ENCODE measurements around the gene POU3F3.

The POU3F3 gene

DNA sequence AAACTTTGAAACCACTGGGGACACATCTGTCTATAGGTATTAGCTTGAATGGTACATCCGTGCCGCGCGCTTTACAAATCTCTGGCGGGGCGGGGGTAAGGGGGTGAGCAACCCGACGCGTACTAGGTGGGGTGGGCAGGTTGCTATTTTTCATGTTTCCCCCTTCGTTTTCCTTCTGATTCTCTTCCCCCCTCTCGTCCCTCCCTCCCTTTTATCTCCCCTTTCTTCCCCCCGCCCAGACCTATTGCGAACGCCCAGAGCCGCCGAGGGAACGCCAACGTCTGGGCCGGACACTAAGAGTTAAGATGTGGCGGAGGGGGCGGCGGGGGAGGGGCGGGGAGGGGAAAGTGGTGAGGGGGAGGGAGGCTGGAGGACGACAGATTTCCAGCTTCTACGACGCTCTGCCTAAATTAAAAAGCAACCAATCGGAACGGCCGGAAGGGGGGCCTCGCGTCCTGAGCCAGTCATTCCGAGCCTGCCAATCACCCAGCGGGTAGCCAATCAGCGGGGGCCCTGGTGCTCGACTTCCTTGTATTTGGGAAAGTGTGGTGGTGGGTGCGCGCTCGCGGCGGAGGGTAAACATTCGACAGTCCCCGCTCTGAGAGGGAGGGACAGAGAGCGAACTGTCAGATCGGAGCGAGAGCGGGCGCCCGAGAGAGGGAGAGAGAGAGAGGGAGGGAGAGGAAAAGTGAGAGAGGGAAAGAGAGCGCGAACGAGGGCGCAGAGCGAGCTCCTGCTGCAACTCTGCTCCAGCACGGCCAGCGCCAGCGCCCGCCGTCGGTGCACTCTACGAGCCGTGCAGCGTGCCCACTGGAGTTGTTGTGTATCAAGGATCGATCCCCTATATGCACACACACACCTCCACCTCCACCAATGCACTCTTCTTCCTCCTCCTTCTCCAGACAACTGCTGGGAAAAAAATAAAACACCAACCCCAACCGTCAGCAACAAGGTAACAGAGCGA lies at the start of gene POU3F3:
TSS of gene POU3F3 (plus strand) at position 582 of the 964 bp plus-strand sequence. CDS start 1,396 bp downstream, outside the sequence.
- DNase-seq, result peak; percentile 55 to 77

DNA sequence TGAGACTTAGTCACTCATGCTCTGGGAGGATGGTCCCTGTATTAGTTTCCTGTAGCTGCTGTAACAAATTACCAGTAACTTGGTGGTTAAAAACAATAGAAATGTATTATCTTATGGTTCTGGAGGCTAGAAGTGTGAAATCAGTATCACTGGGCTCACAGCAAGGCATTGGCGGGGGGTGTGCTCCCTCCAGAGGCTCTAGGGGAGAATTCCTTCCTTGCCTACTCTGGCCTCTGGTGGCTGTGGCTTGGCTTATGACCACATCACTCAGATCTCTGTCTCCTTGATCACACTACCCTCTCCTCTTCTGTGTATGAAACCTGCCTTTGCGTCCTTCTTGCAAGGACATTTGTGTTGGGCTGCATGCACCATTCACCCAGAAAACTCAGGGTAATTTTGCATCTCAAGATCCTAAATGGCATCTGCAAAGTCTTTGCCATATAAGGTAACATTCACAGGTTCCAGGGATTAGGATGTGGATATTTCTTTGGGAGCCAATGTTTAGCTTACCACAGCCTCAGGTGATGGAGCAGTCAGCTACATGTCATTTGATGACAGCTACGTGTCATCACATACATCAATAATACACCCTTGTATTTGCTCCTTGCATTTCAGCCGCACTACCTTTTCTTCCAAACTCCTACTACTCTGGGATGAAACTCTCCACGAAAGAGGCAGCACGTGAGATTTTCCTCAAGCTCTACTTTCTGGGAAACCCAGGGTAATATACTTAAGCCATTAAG lies 49.6 kb upstream of the POU3F3 start:
- no peak for DNase-seq

DNA sequence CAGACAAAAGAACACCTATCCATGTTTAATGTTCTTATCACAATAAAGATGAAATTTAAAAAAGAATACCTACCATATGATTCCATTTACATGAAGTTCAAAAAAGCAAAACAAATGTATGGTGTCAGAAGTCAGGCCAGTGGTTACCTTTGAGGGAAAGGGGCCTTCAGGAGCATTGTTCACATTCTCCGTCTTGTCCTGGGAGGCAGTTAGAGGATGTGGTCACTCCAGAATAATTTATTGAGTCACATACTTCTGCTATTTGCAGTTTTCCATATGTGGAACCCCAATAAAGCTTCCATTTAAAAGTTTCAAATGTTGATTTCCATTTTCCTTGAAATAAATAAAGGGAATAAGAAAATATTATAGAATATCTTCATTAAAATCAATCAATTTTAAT lies 41.6 kb upstream of the POU3F3 start:
- DNase-seq, result no peak

DNA sequence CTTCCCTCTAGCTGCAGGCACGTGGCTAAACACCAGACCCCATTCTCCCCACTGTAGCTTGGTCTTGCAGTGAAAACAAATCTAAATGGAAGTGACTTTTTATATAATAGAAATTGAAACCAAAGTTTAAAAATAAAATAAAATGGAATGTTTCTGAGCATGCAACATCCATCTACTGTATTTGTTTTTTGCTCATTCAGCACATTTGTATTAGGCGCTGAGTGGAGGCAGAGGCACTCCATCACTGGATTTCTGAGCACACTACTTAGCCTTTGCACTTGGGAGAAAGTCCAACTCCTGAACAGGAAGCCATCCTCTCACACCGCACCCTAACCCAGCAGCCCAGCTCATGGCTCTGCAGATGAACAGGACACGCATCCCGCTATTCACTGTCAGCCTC lies 37.8 kb upstream of the POU3F3 start:
- no peak for DNase-seq

DNA sequence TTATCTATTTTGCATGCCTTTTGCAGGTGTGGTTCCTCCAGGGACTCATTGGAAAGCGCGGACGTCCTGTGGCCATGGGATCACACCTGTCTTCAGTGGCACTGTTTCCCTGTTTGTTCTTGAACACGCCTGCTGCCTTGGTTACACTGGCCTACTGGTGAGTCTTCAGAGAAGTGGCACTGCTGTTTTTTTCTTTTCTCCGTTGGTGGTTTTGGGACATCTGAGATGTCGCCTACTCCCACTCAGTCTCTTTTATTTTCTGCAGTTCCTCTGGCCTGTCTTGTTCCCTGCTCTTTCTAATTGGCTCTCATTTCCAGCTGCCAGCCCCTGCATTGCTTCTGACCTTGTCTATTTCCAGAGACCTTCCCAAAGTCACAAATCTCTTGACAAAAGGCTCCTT lies 35.7 kb upstream of the POU3F3 start:
- no peak for DNase-seq

DNA sequence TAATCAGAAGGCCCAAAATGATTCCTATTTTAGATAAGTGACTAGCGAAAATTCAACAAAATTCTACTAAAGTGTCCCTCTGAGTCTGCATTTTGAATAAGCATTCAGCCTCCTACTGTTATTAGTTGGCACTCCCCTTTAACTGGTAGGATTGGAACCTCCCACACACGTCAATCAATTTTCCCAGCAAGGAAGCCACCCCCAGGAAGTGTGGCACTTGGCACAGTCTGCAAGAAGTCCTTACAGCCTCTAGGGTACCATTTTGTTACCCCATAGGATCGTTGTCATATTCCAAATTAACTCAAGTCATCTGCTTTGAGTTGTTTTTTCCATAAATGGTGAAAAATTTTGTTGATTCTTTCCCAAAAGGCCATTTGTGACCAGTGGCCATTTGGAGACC lies 33.8 kb upstream of the POU3F3 start:
- no peak for DNase-seq

DNA sequence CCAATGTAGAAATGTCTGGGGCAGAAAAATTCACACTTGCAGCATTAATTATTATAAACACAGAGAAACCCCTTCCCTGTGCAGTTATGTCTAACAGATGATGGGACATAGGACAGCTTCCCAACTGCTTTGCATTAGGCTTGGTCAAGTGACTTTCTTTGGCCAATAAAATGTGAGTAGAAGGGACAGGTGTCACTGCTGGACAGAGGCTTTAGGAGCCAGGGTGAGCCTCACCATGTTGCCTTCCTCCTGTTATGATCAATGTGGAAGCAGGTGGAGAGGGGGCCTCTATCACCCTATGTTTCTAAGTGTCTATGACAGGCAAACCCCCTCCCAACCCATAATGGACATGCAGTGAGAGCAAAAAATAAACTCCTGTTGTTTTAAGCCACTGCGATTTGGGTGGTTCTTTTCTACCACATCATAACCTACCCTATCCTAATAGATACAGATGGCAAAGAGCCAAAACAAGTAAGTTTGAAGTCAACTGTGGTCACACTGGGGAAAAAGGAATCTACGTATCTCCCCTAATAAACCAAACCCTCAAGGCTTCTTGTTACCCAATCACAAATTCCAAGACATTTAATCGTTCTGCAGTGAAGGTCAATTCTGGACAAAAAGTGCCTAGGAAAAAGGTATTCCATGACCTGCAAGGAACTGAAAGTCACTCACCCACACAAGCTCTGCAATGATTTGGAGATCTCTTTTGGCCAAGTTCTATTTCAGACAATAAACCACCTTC lies 28.6 kb upstream of the POU3F3 start:
- DNase-seq, result no peak

DNA sequence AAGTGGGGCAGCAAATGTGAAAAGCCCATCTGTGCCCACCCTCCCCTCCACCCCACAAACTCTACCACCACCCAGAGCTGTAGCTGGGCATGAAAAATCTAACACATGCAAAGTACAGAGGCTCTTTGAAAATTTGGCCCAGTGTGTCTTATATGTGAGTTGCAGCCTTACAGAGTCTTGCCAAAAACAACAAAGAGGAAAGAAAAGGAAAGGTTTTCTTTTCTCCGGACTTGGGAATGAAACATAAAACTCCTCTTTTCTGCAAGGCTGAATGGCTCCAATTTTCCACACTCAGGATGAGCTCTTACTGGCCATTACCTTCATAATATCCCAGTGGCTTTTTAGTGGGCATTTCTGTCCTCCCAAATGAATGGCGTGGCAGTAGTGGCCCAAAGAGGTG lies 27.9 kb upstream of the POU3F3 start:
- DNase-seq, result no peak

DNA sequence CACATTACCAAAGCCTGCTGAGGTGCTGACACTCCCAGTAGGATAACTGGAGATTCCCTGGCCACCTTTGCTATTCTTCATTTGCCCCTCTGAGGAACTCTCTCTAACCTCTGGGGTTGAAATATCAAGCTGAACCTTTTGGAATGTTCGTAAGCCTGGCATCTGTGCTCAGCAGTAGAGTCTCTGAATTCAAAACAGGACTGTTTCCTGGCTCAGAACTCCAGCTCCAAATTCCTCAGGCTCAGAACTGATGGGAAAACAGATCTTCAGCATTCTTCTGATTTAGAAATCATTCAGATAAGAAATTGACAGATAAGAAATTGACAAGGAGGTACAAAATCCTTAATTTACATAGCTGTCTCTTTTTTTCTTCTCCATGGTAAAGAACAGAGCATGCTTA lies 22.2 kb upstream of the POU3F3 start:
- no peak for DNase-seq

DNA sequence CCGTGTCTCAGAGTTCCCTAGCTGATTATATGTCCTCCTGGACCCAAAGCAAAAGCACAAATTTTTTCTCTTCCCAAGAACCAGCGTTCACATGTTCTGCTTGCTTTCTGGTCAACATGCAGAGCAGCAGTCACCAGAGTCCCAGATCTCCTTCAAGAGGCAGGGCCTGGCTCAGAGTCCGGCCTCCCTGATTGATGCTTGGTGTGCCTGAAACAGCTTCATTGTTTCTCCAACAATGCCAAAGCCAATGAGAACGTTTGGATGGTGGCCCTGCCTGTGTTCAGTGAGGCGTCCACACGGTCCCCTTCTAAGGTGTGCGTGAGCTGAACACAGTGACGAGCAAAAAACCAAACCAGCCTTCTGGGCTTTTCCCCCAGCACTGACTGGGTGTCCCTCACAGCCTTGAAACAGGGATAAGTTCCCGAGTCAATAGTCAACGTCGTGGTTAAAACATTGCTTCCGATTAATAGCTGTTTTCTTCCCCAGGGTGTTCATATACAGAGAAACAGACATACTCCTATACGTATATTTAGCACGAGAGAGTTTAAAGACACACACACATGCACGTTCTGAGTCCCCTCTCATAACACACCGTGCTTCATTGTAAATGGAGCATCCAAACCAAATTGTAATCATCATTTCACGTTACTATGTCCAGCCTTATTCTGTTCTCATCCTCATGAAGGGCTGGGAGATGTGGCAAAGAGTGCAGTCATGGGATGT lies 19.3 kb upstream of the POU3F3 start:
- no peak for DNase-seq

DNA sequence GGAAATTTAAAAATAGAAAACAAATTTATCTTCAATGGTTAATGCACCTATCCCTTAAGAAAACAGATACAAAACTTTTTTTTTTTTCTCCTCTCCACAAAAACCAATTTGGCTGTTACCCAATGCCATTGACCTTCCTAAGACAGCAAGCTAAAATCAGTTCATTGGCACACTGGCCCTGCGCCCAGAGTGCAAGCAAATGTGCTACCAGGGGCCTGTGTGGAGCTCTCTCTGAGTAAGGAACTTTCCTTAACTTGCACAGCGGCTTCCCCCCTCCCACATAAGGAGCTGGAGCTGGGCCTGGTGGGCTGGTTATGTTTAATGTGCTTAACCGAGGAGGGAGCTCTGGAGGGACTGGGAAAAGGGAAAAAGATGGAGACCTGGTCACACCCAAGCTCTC lies 17.6 kb upstream of the POU3F3 start:
- no peak for DNase-seq

DNA sequence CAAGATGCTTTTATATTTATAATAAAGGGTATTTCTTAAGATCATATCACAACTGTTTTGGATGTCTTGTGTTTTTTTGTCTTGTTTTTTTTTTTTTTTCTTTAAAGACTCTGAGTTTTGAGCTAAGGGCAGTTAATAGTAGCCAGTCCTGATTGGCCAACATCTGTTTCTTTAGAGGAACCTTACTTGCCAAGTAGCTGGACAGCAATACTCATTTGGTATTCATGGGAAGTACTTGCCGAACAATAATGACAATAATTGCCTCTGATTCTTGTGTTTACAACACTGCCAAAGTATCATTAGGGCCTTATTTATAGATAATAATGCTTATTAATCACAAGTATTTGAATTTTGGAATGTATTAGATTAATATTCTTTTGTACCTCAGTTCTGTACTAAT lies 17.1 kb upstream of the POU3F3 start:
- no peak for DNase-seq

DNA sequence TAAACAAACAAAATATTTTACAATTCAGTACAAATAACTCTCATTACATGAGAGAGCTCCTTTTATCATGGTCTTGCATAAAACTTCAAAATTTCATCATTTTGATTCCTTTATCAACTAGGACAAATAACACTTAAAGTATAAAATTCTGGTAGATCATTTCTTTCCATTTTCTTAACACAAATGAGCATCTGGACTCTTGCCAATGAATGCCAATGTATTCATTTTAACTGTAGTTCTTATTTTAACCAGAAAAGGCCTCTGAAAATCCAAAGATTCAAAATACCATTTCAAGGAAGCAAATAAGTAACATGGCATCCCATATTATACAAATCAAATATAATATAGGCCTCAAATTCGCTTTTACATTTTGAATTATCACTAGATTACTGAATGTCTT lies 13.8 kb upstream of the POU3F3 start:
- DNase-seq, result no peak

DNA sequence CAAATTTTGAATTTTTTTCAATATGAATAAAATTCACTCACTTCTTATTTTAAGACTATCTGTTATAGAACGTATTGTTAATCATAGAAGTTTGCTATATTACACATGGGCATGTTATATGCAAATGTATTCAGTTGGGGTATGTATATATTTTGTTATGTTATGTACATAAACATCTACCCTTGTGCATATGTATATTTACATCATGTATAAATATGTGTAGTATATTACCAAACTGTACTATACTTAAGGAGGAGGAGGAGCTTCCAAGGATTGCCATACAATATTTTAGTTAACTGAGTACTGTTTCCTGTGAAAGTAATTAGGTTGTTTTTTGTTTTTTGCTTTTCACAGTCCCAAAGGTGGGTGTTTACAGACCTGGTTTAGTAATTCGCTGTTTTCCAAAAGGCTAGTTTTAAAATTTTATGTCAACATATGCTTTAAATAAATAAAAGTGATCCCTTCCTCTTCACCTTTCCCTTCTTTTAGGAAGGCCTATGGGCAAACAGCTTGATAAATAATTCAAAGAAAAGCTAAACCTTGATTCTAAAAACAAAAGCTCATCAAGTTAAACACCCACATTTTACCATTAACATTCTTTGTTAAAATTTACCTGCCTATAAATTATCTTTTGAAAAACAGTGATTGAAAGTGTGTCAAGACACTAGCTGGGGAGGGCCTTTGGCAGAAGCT lies 12.9 kb upstream of the POU3F3 start:
- no peak for DNase-seq

DNA sequence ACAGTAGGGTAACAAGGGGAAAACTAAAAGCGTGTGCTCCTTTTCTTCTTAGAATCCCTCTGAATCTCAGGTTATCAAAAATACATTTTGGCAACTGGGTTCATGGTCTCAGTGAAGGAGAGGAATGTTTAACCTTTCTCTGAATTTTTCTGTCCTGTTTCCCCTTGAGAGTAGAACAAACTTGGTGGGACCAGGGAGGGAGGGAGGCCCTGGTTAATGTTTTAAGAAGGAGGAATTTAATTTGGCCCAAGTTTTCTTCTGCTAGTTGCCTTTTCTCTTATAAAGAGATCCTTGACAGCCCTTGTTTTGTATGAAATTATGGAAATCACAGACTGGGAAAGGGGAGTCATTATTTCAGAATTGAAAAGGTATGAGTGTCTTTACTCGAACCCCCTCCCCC lies 12.2 kb upstream of the POU3F3 start:
- DNase-seq, result no peak

DNA sequence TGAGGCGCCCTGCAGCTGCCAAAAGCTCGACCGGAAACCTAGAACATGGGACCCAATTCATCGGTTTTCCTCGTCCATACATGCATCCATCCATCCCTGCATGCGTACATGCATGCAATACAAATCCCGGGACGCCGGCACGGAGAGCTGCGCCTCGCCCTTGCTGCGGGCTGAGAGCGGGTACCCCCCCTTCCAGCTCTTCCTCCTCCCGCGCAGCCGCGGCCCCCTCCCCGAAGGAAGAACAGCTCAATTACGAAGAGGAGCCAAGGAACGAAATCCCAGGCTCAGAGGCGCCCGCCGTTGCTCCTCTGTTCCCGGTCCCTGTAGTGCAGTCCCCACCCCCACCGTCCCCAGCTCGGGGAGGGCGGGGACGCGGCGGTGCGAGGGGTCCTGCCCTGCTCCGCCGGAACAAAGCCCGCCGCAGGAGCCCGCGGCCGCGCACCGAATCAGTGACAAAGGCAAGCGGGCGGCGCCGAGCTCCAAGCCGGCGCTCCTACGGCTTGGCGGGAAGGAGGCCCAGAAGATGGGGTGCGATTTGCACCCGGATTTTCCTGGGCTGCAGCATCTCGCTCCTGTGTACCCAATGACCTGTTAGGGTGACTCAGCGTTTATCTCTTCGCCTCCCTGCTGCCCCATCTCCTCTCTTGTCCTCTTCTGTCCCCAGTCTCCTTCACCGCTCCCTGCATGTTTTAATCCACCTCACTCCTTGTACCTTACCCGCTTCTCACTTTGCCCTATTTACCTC lies 8.9 kb upstream of the POU3F3 start:
- DNase-seq, result no peak

DNA sequence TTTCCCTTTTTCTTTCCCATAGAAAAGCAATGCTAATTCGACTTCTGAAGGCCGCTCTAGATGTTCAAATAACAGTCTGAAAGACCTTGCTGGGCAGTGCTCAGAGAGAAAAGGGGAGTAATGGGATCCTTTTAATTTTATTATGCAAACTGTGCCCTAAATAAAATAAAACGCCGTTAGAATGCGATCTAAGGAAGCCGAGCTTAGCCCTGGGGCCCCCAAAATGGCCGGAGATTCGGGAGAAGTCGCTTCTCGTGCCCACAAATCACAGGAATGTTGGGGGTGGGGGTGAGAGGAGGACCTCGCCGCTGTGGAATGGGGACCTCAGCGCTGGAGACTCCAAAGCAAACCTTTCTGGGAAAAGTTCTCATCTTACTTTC lies 8.4 kb upstream of the POU3F3 start:
- DNase-seq, result no peak

DNA sequence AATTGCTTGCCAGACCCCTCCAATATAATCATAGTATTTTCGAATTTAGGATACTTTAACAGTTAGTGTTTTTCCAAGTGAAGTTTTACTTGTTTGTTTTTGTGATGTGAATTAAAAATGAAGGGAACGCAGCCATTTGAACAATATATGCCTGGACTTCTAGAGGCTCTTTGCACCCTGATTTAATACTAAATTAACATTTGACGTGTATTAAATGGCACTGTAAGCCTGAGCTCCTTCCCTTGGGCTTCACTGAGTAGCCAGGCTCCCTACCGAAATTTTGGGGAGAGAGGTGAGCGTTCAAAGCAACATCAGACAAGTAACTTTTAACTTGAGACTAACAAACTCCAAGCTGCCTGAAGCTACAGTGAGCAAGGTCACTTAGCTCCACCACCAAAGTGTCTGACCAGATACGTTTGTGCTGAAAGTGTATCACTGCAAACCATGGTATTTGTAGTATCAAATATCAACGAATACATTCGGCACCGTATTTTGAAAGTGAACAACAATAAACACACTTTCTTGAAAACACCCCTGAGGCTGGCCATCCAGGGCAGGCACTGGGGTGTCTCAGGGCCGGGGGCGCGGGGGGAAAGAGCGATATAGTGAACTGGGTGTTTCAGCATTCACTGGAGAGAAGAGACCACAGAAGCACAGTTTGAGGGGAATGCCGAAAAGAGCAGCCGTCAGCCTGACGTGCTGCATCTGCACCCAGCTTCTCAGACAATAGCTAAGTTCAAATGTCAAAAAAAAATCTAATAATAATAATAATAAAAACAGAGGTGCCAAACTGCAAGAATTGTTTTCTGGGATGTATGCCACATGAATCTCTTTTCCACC lies 7.7 kb upstream of the POU3F3 start:
- no peak for DNase-seq

DNA sequence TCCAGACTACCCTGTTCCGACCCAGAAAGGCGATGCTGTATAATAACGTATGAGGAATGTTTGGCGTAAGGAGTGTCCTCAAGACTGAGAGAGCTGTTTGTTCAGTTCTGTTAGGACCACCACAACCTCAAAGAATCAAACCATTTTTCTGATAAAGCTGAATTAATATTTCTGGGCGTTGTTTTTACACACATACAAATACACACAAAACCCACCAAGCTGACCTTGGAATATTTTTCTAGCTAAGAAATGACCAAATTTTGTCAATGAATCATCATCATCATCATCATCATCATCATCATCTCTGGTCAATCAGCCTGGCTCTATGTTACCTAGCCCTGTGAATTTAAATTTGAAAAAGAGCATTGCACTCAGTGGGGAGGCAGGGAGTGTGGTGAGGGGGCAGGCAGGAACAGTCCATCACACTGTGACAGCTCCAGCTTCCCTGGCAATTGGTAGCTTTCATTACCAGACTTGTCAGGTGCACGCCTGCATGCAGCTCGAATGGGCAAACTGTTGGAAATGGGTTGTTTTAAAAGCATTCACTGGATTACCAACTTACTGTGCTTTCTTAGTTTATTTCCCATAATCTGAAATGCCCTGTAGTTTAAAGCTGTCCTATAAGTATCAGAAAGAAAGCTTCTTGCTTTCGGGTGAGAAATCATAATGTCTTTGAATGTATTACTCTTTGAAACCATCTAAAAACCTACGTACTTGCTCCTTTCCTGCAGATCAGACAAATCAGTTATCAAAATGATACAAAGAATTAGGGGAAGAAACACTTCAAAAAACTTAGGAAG lies 6.9 kb upstream of the POU3F3 start:
- DNase-seq, result no peak
